A673 (cell line): ENCODE measurements around the gene MANSC1. TPM values are rescaled to one million over a fixed set of nuclear protein-coding genes. Genes with fewer than 3 reads are reported as not detected.
A peak's percentile ranks its signal among the peaks of the same experiment; 100 is the strongest.
"Not testable (repeated sequence)": the region's sequence is repeated elsewhere in the genome, so short reads cannot be mapped to it uniquely, and the experiment has no call there.

ENCODE experiments used
- BruUV-seq: library from RNA; stranded (reverse); fragments of 400-500 nt; replicated peaks from 2 replicates; lab custom pipeline; 2021; lab: Mats Ljungman, UMichigan
- CTCF ChIA-PET: fragments of 300-600 bp; sonication (Branson Sonifier 250); formaldehyde crosslinking; loops from one replicate; lab custom pipeline; 2022; ENCODE audit warnings: antibody characterized with exemption; lab: Charles Lee
- POLR2A ChIA-PET: fragments of 300-600 bp; sonication (Branson Sonifier 250); formaldehyde crosslinking; loops from one replicate; lab custom pipeline; 2022; ENCODE audit warnings: antibody characterized with exemption; ENCODE audit not compliant: low non-redundant PET; lab: Charles Lee
- DNase-seq: peaks from one replicate; pipeline ENCODE4 v3.0.0-alpha.2; 2015; ENCODE audit warnings: low spot score
- H3K27ac ChIP-seq: fragments of 200-600 bp; sonication (generic); 2 replicates; pipeline ENCODE4 v1.5.1; 2016; ENCODE audit warnings: mixed run types, low read depth, mild to moderate bottlenecking, mixed read lengths, antibody characterized with exemption, low read length; ENCODE audit not compliant: poor library complexity, severe bottlenecking
- H3K27me3 ChIP-seq: fragments of 200-600 bp; sonication (generic); replicated peaks from 2 replicates; pipeline ENCODE4 v1.6.1; 2017; ENCODE audit warnings: mixed run types, low read depth, mild to moderate bottlenecking, mixed read lengths, antibody characterized with exemption, low read length; ENCODE audit not compliant: insufficient read depth, poor library complexity
- H3K36me3 ChIP-seq: fragments of 200-600 bp; sonication (generic); 2 replicates; pipeline ENCODE4 v1.6.1; 2016; ENCODE audit warnings: mixed run types, mild to moderate bottlenecking, mixed read lengths, antibody characterized with exemption, low read length; ENCODE audit not compliant: insufficient read depth, poor library complexity, severe bottlenecking
- H3K4me1 ChIP-seq: fragments of 200-600 bp; sonication (generic); 2 replicates; pipeline ENCODE4 v1.6.1; 2017; ENCODE audit warnings: mixed run types, mild to moderate bottlenecking, mixed read lengths, antibody characterized with exemption, low read length; ENCODE audit not compliant: insufficient read depth, poor library complexity, severe bottlenecking
- H3K4me3 ChIP-seq: fragments of 200-600 bp; sonication (generic); 2 replicates; pipeline ENCODE4 v1.5.1; 2016; ENCODE audit warnings: low read depth, mixed run types, mild to moderate bottlenecking, mixed read lengths, low read length; ENCODE audit not compliant: poor library complexity, severe bottlenecking
- H3K9me3 ChIP-seq: fragments of 200-600 bp; sonication (generic); 2 replicates; pipeline ENCODE4 v1.6.1; 2016; ENCODE audit warnings: mixed run types, low read depth, mild to moderate bottlenecking, mixed read lengths, antibody characterized with exemption, low read length; ENCODE audit not compliant: poor library complexity, severe bottlenecking
- EZH2 ChIP-seq: fragments of 200-600 bp; sonication (generic); IDR thresholded peaks from 2 replicates; pipeline ENCODE4 v1.6.1; 2017; ENCODE audit warnings: borderline replicate concordance, low read depth, mild to moderate bottlenecking, mixed read lengths, antibody characterized with exemption, low read length; ENCODE audit not compliant: poor library complexity, severe bottlenecking
- intact Hi-C: fragments of 100-400 bp; cut with micrococcal nuclease; formaldehyde crosslinking; loops from one replicate; pipeline ENCODE4 v1.10.0; 2022; ENCODE audit not compliant: unreplicated experiment
- total RNA-seq: library from RNA; stranded (reverse); gene quantifications from 2 replicates; pipeline ENCODE4 v1.2.3, GENCODE V29; 2021
- TF ChIP-seq, protein P1 (sequence below): fragments of 300-800, 200-600 bp; sonication (generic); conservative IDR thresholded peaks from 2 replicates; pipeline ENCODE4 v1.5.1; 2017; ENCODE audit warnings: low read depth, mild to moderate bottlenecking, antibody characterized with exemption, low read length, moderate library complexity, mixed read lengths

MANSC1 gene
- total RNA-seq, 1 experiment from 2014 or later, result 10.5 TPM

DNA sequence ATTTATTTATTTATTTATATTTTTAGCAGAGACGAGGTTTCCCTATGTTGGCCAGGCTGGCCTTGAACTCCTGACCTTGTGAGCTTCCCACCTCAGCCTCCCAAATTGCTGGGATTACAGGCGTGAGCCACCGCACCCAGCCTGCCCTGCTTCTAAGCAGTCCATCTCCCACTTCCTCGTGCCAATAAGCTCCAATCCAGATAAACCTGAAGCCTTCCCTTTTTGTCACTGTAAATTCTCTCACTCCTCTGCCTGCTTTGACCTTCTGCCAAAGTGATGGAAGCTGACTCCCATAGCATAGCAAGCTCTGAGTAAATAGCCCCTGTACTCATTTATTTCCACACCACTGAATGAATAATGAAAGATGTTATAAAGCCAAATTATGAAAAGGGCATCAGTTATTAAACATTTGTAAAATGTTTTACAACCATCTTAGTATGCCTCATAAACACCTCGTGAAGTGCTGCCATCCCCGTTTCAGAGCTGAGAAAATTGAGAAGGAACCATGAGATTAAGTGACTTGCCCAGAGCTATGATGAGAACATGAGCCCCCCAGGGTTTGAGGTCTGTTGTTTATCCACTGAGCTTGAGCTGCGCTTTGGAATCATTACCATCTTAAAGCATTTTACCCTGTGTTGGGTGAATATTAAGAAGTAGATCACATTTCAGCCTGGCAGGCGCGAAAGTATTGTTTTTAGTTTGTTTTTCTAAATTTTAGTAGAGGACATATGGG lies 30.4 kb downstream of the MANSC1 start:
- intact Hi-C loops, result no loop called here
- no peak for TF ChIP-seq EZH2
- TF ChIP-seq, protein P1, sequence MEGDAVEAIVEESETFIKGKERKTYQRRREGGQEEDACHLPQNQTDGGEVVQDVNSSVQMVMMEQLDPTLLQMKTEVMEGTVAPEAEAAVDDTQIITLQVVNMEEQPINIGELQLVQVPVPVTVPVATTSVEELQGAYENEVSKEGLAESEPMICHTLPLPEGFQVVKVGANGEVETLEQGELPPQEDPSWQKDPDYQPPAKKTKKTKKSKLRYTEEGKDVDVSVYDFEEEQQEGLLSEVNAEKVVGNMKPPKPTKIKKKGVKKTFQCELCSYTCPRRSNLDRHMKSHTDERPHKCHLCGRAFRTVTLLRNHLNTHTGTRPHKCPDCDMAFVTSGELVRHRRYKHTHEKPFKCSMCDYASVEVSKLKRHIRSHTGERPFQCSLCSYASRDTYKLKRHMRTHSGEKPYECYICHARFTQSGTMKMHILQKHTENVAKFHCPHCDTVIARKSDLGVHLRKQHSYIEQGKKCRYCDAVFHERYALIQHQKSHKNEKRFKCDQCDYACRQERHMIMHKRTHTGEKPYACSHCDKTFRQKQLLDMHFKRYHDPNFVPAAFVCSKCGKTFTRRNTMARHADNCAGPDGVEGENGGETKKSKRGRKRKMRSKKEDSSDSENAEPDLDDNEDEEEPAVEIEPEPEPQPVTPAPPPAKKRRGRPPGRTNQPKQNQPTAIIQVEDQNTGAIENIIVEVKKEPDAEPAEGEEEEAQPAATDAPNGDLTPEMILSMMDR, result no peak
- H3K9me3 ChIP-seq, result no peaks in the 10 kb centered on the region
- H3K4me3 ChIP-seq, result peak overlapping the region; percentile 0
- CTCF ChIA-PET, result no interaction called here
- H3K4me1 ChIP-seq, result peaks cover 19% of the 10 kb centered on the region
- DNase-seq, result peak; percentile 65
- H3K27ac ChIP-seq, result peak overlapping the region; percentile 77
- POLR2A ChIA-PET, result no interaction called here
- H3K36me3 ChIP-seq, result no peaks in the 10 kb centered on the region
- no TSS peak for BruUV-seq
- H3K27me3 ChIP-seq, result no peaks in the 10 kb centered on the region

DNA sequence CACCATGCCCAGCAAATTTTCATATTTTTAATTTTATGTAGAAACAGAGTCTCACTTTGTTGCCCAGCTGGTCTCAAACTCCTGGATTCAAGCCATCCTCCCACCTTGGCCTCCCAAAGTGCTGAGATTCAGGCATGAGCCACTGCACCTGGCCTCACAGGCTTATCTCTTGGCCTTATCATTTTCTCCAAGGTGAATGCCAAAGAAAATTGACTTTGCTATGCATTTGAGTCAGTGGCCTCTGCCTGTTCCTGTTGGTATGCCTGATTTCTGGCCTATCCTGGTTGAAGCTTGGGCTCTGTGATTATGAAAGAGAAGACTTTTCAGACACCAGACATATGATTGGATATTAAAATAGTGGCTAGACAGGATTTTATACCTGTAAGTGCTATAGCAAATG lies 34.2 kb downstream of the MANSC1 start:
- peaks cover 18% of the 10 kb centered on the region for H3K4me1 ChIP-seq
- CTCF ChIA-PET, result no interaction called here
- intact Hi-C loops, result no loop called here
- no peak overlapping the region for H3K4me3 ChIP-seq
- DNase-seq, result no peak
- TF ChIP-seq EZH2, result no peak
- TF ChIP-seq, protein P1, result no peak
- H3K36me3 ChIP-seq, result no peaks in the 10 kb centered on the region
- no peak overlapping the region for H3K27ac ChIP-seq
- H3K9me3 ChIP-seq, result no peaks in the 10 kb centered on the region
- POLR2A ChIA-PET, result no interaction called here
- no peaks in the 10 kb centered on the region for H3K27me3 ChIP-seq
- BruUV-seq, result no TSS peak

DNA sequence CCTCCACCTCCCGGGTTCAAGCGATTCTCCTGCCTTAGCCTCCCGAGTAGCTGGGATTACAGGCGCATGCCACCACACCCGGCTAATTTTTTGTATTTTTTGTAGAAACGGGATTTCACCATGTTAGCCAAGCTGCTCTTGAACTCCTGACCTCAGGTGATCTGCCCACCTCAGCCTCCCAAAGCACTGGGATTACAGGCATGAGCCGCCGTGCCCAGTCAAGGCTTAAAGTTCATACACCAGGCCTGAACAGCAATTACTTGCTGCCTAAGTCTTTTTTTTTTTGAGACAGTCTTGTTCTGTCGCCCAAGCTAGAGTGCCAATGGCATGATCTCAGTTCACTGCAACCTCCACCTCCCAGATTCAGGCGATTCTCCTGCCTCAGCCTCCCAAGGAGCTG lies 39.3 kb downstream of the MANSC1 start:
- POLR2A ChIA-PET, intact Hi-C loops, CTCF ChIA-PET, H3K27me3 ChIP-seq, H3K27ac ChIP-seq, H3K4me3 ChIP-seq, H3K4me1 ChIP-seq, BruUV-seq, H3K9me3 ChIP-seq, H3K36me3 ChIP-seq, DNase-seq: not testable (repeated sequence)
